IMR-90 (cell line): Measurements from ENCODE around the gene TAS2R40. TPM values are rescaled to one million over a fixed set of nuclear protein-coding genes. Genes with fewer than 3 reads are reported as not detected.

Experiments used
- ATAC-seq: fragments of 200-7000 bp; cut with Tn5 transposase; 2 replicates; pipeline ENCODE4 v1.9.1; 2020; ENCODE audit warnings: low read depth, mild to moderate bottlenecking, moderate library complexity
- BruUV-seq: library from RNA; stranded (reverse); fragments of 400-500 nt; replicated peaks from 2 replicates; lab custom pipeline; 2021; lab: Mats Ljungman, UMichigan
- CTCF ChIA-PET: fragments of 300-600 bp; formaldehyde crosslinking; extraction: SDS; loops from one replicate; lab custom pipeline; 2021; ENCODE audit warnings: antibody characterized with exemption; lab: Yijun Ruan, JAX
- POLR2A ChIA-PET: fragments of 300-600 bp; sonication (Branson Sonifier 250); formaldehyde crosslinking; loops from one replicate; lab custom pipeline; 2022; ENCODE audit warnings: antibody characterized with exemption; ENCODE audit not compliant: unreplicated experiment; lab: Charles Lee
- DNase-seq: peaks from one replicate; pipeline ENCODE4 v3.0.0; 2013
- H2AFZ ChIP-seq: replicated peaks from 2 replicates; pipeline ENCODE3; 2013; ENCODE audit warnings: low read length, mild to moderate bottlenecking; ENCODE audit not compliant: poor library complexity
- H2AK5ac ChIP-seq: 2 replicates; pipeline ENCODE4 v1.6.1; 2013; ENCODE audit warnings: low read depth, low read length, inconsistent platforms
- H2AK9ac ChIP-seq: replicated peaks from 2 replicates; pipeline ENCODE3; 2013; ENCODE audit warnings: mild to moderate bottlenecking, low read depth, low read length, moderate library complexity; ENCODE audit not compliant: poor library complexity
- H2BK120ac ChIP-seq: 2 replicates; pipeline ENCODE4 v1.6.1; 2013; ENCODE audit warnings: low read depth, low read length, inconsistent platforms
- H2BK15ac ChIP-seq: 3 replicates; pipeline ENCODE4 v1.6.1; 2013; ENCODE audit warnings: low read depth, low read length, inconsistent platforms
- H2BK20ac ChIP-seq: 2 replicates; pipeline ENCODE4 v1.6.1; 2013; ENCODE audit warnings: low read depth, mild to moderate bottlenecking, inconsistent platforms, low read length, moderate library complexity
- H2BK5ac ChIP-seq: 2 replicates; pipeline ENCODE4 v1.6.1; 2013; ENCODE audit warnings: mild to moderate bottlenecking, low read depth, low read length, inconsistent platforms; ENCODE audit not compliant: poor library complexity, severe bottlenecking
- H3K14ac ChIP-seq: replicated peaks from 2 replicates; pipeline ENCODE4 v1.6.1; 2013; ENCODE audit warnings: low read depth, low read length, inconsistent platforms
- H3K18ac ChIP-seq: 2 replicates; pipeline ENCODE4 v1.6.1; 2013; ENCODE audit warnings: low read depth, low read length, control low read depth
- H3K23ac ChIP-seq: 2 replicates; pipeline ENCODE4 v1.6.1; 2013; ENCODE audit warnings: low read depth, low read length, inconsistent platforms
- H3K27ac ChIP-seq: 2 replicates; pipeline ENCODE4 v1.5.1; 2013; ENCODE audit warnings: mild to moderate bottlenecking, control low read depth, low read length; ENCODE audit not compliant: insufficient read depth
- H3K27me3 ChIP-seq: 2 replicates; pipeline ENCODE4 v1.6.1; 2013; ENCODE audit warnings: low read length; ENCODE audit not compliant: control insufficient read depth, insufficient read depth
- H3K36me3 ChIP-seq: 2 replicates; pipeline ENCODE4 v1.6.1; 2013; ENCODE audit warnings: low read length, mixed read lengths; ENCODE audit not compliant: control insufficient read depth, insufficient read depth
- H3K4ac ChIP-seq: 2 replicates; pipeline ENCODE4 v1.6.1; 2013; ENCODE audit warnings: low read depth, low read length, inconsistent platforms
- H3K4me1 ChIP-seq: 2 replicates; pipeline ENCODE4 v1.6.1; 2013; ENCODE audit warnings: low read length, mixed read lengths; ENCODE audit not compliant: control insufficient read depth, insufficient read depth
- H3K4me2 ChIP-seq: 2 replicates; pipeline ENCODE4 v1.6.1; 2013; ENCODE audit warnings: low read depth, mild to moderate bottlenecking, control low read depth, low read length, moderate library complexity
- H3K4me3 ChIP-seq: 2 replicates; pipeline ENCODE4 v1.5.1; 2013; ENCODE audit warnings: low read depth, mild to moderate bottlenecking, control low read depth, low read length, moderate library complexity; ENCODE audit not compliant: insufficient read depth
- H3K56ac ChIP-seq: 2 replicates; pipeline ENCODE4 v1.6.1; 2013; ENCODE audit warnings: low read length, inconsistent platforms; ENCODE audit not compliant: insufficient read depth; ENCODE audit errors: extremely low read depth
- H3K79me1 ChIP-seq, 2 experiments: 2 replicates each; pipeline ENCODE4 v1.6.1; 2013; ENCODE audit warnings: low read length in 2 of 2, inconsistent platforms in 1 of 2, low read depth in 1 of 2
- H3K9ac ChIP-seq: 2 replicates; pipeline ENCODE4 v1.6.1; 2013; ENCODE audit warnings: low read depth, low read length, control low read depth
- H3K9me1 ChIP-seq: 2 replicates; pipeline ENCODE4 v1.6.1; 2013; ENCODE audit warnings: low read length, inconsistent platforms; ENCODE audit not compliant: insufficient read depth
- H3K9me3 ChIP-seq: 2 replicates; pipeline ENCODE4 v1.6.1; 2013; ENCODE audit warnings: low read length; ENCODE audit not compliant: control insufficient read depth, insufficient read depth
- H4K20me1 ChIP-seq: 2 replicates; pipeline ENCODE4 v1.6.1; 2013; ENCODE audit warnings: low read length, inconsistent platforms; ENCODE audit not compliant: insufficient read depth
- H4K5ac ChIP-seq: 2 replicates; pipeline ENCODE4 v1.6.1; 2013; ENCODE audit warnings: mild to moderate bottlenecking, low read depth, low read length, control low read depth
- H4K8ac ChIP-seq, 2 experiments: 2 replicates each; pipeline ENCODE4 v1.6.1; 2013; ENCODE audit warnings: low read depth in 2 of 2, low read length in 2 of 2, control low read depth in 1 of 2, inconsistent platforms in 1 of 2
- H4K91ac ChIP-seq: 2 replicates; pipeline ENCODE4 v1.6.1; 2013; ENCODE audit warnings: low read depth, low read length, inconsistent platforms; ENCODE audit not compliant: insufficient read depth
- BHLHE40 ChIP-seq: fragments of 150-350 bp; IDR thresholded peaks from 2 replicates; pipeline ENCODE4 v1.6.1; 2016; ENCODE audit warnings: mild to moderate bottlenecking, low read depth, low read length
- CEBPB ChIP-seq: IDR thresholded peaks from 2 replicates; pipeline ENCODE4 v1.6.1; 2012; ENCODE audit warnings: low read depth, low read length, improper control_type of control experiment
- CHD1 ChIP-seq: IDR thresholded peaks from 2 replicates; pipeline ENCODE4 v1.6.1; 2012; ENCODE audit warnings: low read depth, low read length, improper control_type of control experiment
- CTCF ChIP-seq: conservative IDR thresholded peaks from 2 replicates; pipeline ENCODE4 v1.5.1; 2012; ENCODE audit warnings: mild to moderate bottlenecking, low read depth, low read length, improper control_type of control experiment
- FOS ChIP-seq: fragments of 150-350 bp; IDR thresholded peaks from 2 replicates; pipeline ENCODE4 v1.6.1; 2016; ENCODE audit warnings: low read depth, low read length
- MAFK ChIP-seq: IDR thresholded peaks from 2 replicates; pipeline ENCODE4 v1.6.1; 2012; ENCODE audit warnings: low read depth, low read length, improper control_type of control experiment
- MAZ ChIP-seq: IDR thresholded peaks from 2 replicates; pipeline ENCODE4 v1.6.1; 2012; ENCODE audit warnings: low read depth, mild to moderate bottlenecking, low read length, improper control_type of control experiment, moderate library complexity, borderline replicate concordance
- MXI1 ChIP-seq: IDR thresholded peaks from 2 replicates; pipeline ENCODE4 v1.6.1; 2012; ENCODE audit warnings: low read depth, mild to moderate bottlenecking, low read length, moderate library complexity, borderline replicate concordance
- NFE2L2 ChIP-seq: fragments of 150-350 bp; IDR thresholded peaks from 2 replicates; pipeline ENCODE4 v1.6.1; 2016; ENCODE audit warnings: low read depth, mild to moderate bottlenecking, low read length
- POLR2A ChIP-seq: IDR thresholded peaks from 2 replicates; pipeline ENCODE4 v1.6.1; 2012; ENCODE audit warnings: mild to moderate bottlenecking, low read depth, low read length
- RCOR1 ChIP-seq: IDR thresholded peaks from 2 replicates; pipeline ENCODE4 v1.6.1; 2012; ENCODE audit warnings: mild to moderate bottlenecking, low read length, improper control_type of control experiment; ENCODE audit not compliant: insufficient replicate concordance
- RFX5 ChIP-seq: IDR thresholded peaks from 2 replicates; pipeline ENCODE4 v1.8.0; 2012; ENCODE audit warnings: low read depth, mild to moderate bottlenecking, low read length, moderate library complexity
- SMC3 ChIP-seq: fragments of 150-350 bp; IDR thresholded peaks from 2 replicates; pipeline ENCODE4 v1.6.1; 2016; ENCODE audit warnings: low read depth, mild to moderate bottlenecking, antibody characterized with exemption, low read length, moderate library complexity
- USF2 ChIP-seq: fragments of 150-350 bp; IDR thresholded peaks from 2 replicates; pipeline ENCODE4 v1.6.1; 2017; ENCODE audit warnings: mild to moderate bottlenecking, antibody characterized with exemption, low read length, low read depth
- WGBS, 2 experiments: methylation state at CpG; one replicate each; pipeline versions ENCODE4 v1.1.5 to v1.1.7; 2013; ENCODE audit warnings: missing lambda C conversion rate in 2 of 2; ENCODE audit not compliant: insufficient read length in 1 of 2; ENCODE audit errors: extremely low coverage in 2 of 2; 5-methylcytosine and 5-hydroxymethylcytosine counted together
- dilution Hi-C: fragments of 300-500 bp; cut with HindIII; formaldehyde crosslinking; loops from one replicate; pipeline ENCODE4 v1.14.3; 2018; ENCODE audit warnings: low sequenced_read_pairs; ENCODE audit not compliant: unreplicated experiment
- in situ Hi-C: fragments of 300-500 bp; cut with MboI; formaldehyde crosslinking; loops from 3 replicates; pipeline ENCODE4 v1.14.3; 2019; ENCODE audit warnings: low sequenced_read_pairs, inconsistent platforms, mixed read lengths
- intact Hi-C: fragments of 100-400 bp; cut with micrococcal nuclease; formaldehyde crosslinking; loops from 2 replicates; pipeline ENCODE4 v1.10.0; 2022
- polyA plus RNA-seq, 3 experiments: library from polyadenylated mRNA; depleted of rRNA; stranded (reverse); fragments of >200 nt; gene quantifications; 2 replicates each; pipeline ENCODE4 v1.2.3, GENCODE V29; 2012; ENCODE audit warnings: low replicate concordance in 1 of 3
- total RNA-seq: library from RNA; depleted of rRNA; stranded (reverse); fragments of >200 nt; gene quantifications from 2 replicates; pipeline ENCODE4 v1.2.3, GENCODE V29; 2012
- TF ChIP-seq, protein P1 (sequence below): fragments of 150-350 bp; IDR thresholded peaks from 2 replicates; pipeline ENCODE4 v1.6.1; 2016; ENCODE audit warnings: low read depth, mild to moderate bottlenecking, low read length, moderate library complexity, borderline replicate concordance

Gene TAS2R40
- total and polyA plus RNA-seq, 2 of the 4 experiments (the other 2 are of a cell fraction): not detected

GRCh38 chr7:143199040-143199439 is 22.8 kb upstream of the TAS2R40 start:
- no peaks in the 10 kb centered on the region for H3K9me3 ChIP-seq
- H3K36me3 ChIP-seq: no peaks in the 10 kb centered on the region
- no TSS peak for BruUV-seq
- H2BK5ac ChIP-seq: no peak overlapping the region
- H3K4me2 ChIP-seq: no peak overlapping the region
- ATAC-seq (no peak), DNase-seq (no peak)
- no peak overlapping the region for H3K9ac ChIP-seq
- no peak overlapping the region for H3K18ac ChIP-seq
- no peak overlapping the region for H2BK120ac ChIP-seq
- in situ Hi-C loops: no loop called here
- H3K79me1 ChIP-seq: no peaks in the 10 kb centered on the region
- H3K4me3 ChIP-seq: no peak overlapping the region
- no peak overlapping the region for H4K8ac ChIP-seq
- H3K4ac ChIP-seq: no peak overlapping the region
- no peak overlapping the region for H2AK5ac ChIP-seq
- intact Hi-C loops: no loop called here
- no peak overlapping the region for H3K23ac ChIP-seq
- H4K20me1 ChIP-seq: no peaks in the 10 kb centered on the region
- no peak overlapping the region for H2AK9ac ChIP-seq
- no CpG with 5 or more reads among the region's 4 CpGs for WGBS, 2 experiments
- H2BK20ac ChIP-seq: no peak overlapping the region
- H4K91ac ChIP-seq: no peak overlapping the region
- no peak overlapping the region for H3K56ac ChIP-seq
- no peak for TF ChIP-seq BHLHE40
- no peak for TF ChIP-seq USF2
- TF ChIP-seq CEBPB: no peak
- TF ChIP-seq POLR2A: no peak
- TF ChIP-seq CHD1: no peak
- TF ChIP-seq FOS: no peak
- no peak for TF ChIP-seq SMC3
- no peak for TF ChIP-seq RCOR1
- TF ChIP-seq, protein P1, sequence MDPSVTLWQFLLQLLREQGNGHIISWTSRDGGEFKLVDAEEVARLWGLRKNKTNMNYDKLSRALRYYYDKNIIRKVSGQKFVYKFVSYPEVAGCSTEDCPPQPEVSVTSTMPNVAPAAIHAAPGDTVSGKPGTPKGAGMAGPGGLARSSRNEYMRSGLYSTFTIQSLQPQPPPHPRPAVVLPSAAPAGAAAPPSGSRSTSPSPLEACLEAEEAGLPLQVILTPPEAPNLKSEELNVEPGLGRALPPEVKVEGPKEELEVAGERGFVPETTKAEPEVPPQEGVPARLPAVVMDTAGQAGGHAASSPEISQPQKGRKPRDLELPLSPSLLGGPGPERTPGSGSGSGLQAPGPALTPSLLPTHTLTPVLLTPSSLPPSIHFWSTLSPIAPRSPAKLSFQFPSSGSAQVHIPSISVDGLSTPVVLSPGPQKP: no peak
- TF ChIP-seq RFX5: no peak
- no peak for TF ChIP-seq NFE2L2
- no peak for TF ChIP-seq CTCF
- no peak for TF ChIP-seq MAFK
- no peak for TF ChIP-seq MAZ
- TF ChIP-seq MXI1: no peak
- no peaks in the 10 kb centered on the region for H3K4me1 ChIP-seq
- no peak overlapping the region for H2BK15ac ChIP-seq
- no peak overlapping the region for H2AFZ ChIP-seq
- H3K14ac ChIP-seq: no peak overlapping the region
- no peak overlapping the region for H4K5ac ChIP-seq
- H3K27me3 ChIP-seq: no peaks in the 10 kb centered on the region
- no peak overlapping the region for H3K27ac ChIP-seq
- H3K9me1 ChIP-seq: no peaks in the 10 kb centered on the region
- ChIA-PET POLR2A (no interaction called here), CTCF (no interaction called here)
- dilution Hi-C loops: no loop called here
